ENCODE results near the gene TJP3.

Gene TJP3

DNA sequence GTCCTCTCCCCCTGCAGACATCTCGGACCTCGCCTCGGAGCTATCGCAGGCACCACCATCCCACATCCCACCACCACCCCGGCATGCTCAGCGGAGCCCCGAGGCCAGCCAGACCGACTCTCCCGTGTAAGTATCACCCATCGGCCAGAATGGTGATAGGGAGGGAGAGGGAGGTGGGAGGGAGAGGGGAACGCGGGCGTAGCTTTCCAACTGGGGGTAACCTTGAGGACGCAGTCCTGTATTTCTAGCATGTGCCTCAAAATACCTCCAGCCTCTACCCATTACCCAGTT, 26.1 kb downstream of the TJP3 start:
- H3K27ac ChIP-seq, result no peak overlapping the region
- no peaks in the 10 kb centered on the region for H3K9me3 ChIP-seq (ENCODE audit: low read depth, low read length)
- no peak overlapping the region for H3K4me3 ChIP-seq
- no peak for DNase-seq (ENCODE audit: low read depth, low spot score)
- TF ChIP-seq POLR2AphosphoS5 (IDR thresholded peaks at IDR 0.05; ENCODE audit: borderline replicate concordance, low read depth, low read length) (no peak), EZH2 (IDR thresholded peaks at IDR 0.05) (no peak), FOXP2 (optimal IDR thresholded peaks at IDR 0.05; ENCODE audit: control extremely low read depth, extremely low read length, insufficient read depth) (no peak)
- no peak overlapping the region for H3K9ac ChIP-seq (ENCODE audit: insufficient read length)
- H3K36me3 ChIP-seq (ENCODE audit: insufficient read depth, low read length), result no peaks in the 10 kb centered on the region

DNA sequence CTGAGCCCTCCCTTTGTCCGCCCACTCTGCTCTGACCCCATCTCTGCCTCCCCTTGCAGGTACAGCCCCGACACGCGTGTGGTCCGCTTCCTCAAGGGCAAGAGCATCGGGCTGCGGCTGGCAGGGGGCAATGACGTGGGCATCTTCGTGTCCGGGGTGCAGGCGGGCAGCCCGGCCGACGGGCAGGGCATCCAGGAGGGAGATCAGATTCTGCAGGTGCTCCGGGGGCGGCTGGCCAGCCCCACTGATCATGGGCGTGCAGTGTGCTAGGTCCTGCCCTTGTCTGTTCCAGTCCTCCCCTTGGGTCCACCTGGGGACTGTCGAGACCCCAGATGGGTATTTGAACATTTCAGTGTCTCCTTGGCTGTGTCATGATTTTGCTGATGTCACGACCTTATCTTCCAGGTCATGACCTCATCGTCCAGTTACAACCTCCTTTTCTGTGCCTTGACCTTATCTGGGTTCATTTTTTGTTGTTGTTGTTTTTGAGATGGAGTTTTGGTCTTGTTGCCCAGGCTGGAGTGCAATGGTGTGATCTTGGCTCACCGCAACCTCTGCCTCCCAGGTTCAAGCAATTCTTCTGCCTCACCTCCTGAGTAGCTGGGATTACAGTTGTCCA, 28.0 kb downstream of the TJP3 start:
- no peak for TF ChIP-seq FOXP2 (optimal IDR thresholded peaks at IDR 0.05; ENCODE audit: control extremely low read depth, extremely low read length, insufficient read depth)
- no peak for TF ChIP-seq EZH2 (IDR thresholded peaks at IDR 0.05)
- TF ChIP-seq POLR2AphosphoS5 (IDR thresholded peaks at IDR 0.05; ENCODE audit: borderline replicate concordance, low read depth, low read length), result no peak
- H3K9ac ChIP-seq (ENCODE audit: insufficient read length), result no peak overlapping the region
- no peak overlapping the region for H3K4me3 ChIP-seq
- no peak overlapping the region for H3K27ac ChIP-seq
- no peaks in the 10 kb centered on the region for H3K36me3 ChIP-seq (ENCODE audit: insufficient read depth, low read length)
- no peak for DNase-seq (ENCODE audit: low read depth, low spot score)
- H3K9me3 ChIP-seq (ENCODE audit: low read depth, low read length), result no peaks in the 10 kb centered on the region

- Histone ChIP-seq H3K27ac (no peak overlapping the region), H3K9ac (ENCODE audit: insufficient read length) (no peak overlapping the region), H3K9me3 (ENCODE audit: low read depth, low read length) (no peaks in the 10 kb centered on the region), H3K36me3 (ENCODE audit: insufficient read depth, low read length) (no peaks in the 10 kb centered on the region), H3K4me3 (no peak overlapping the region)
- no peak for DNase-seq (ENCODE audit: low read depth, low spot score)
- TF ChIP-seq FOXP2 (optimal IDR thresholded peaks at IDR 0.05; ENCODE audit: control extremely low read depth, extremely low read length, insufficient read depth) (no peak), POLR2AphosphoS5 (IDR thresholded peaks at IDR 0.05; ENCODE audit: borderline replicate concordance, low read depth, low read length) (no peak), EZH2 (IDR thresholded peaks at IDR 0.05) (no peak)
These were observed 29.5 kb downstream of the TJP3 start for GRCh38 chr19:3737487-3738205.

GRCh38 chr19:3738477-3739220, 30.5 kb downstream of the TJP3 start:
- TF ChIP-seq POLR2AphosphoS5 (IDR thresholded peaks at IDR 0.05; ENCODE audit: borderline replicate concordance, low read depth, low read length), result no peak
- TF ChIP-seq EZH2 (IDR thresholded peaks at IDR 0.05), result no peak
- no peak for TF ChIP-seq FOXP2 (optimal IDR thresholded peaks at IDR 0.05; ENCODE audit: control extremely low read depth, extremely low read length, insufficient read depth)
- Histone ChIP-seq H3K9ac (ENCODE audit: insufficient read length) (no peak overlapping the region), H3K36me3 (ENCODE audit: insufficient read depth, low read length) (no peaks in the 10 kb centered on the region), H3K27ac (no peak overlapping the region), H3K9me3 (ENCODE audit: low read depth, low read length) (no peaks in the 10 kb centered on the region), H3K4me3 (no peak overlapping the region)
- no peak for DNase-seq (ENCODE audit: low read depth, low spot score)

GRCh38 chr19:3740431-3740830, 32.2 kb downstream of the TJP3 start:
- Histone ChIP-seq H3K27ac (no peak overlapping the region), H3K36me3 (ENCODE audit: insufficient read depth, low read length) (no peaks in the 10 kb centered on the region), H3K4me3 (no peak overlapping the region), H3K9ac (ENCODE audit: insufficient read length) (no peak overlapping the region), H3K9me3 (ENCODE audit: low read depth, low read length) (no peaks in the 10 kb centered on the region)
- no peak for DNase-seq (ENCODE audit: low read depth, low spot score)
- no peak for TF ChIP-seq FOXP2 (optimal IDR thresholded peaks at IDR 0.05; ENCODE audit: control extremely low read depth, extremely low read length, insufficient read depth)
- TF ChIP-seq POLR2AphosphoS5 (IDR thresholded peaks at IDR 0.05; ENCODE audit: borderline replicate concordance, low read depth, low read length), result no peak
- TF ChIP-seq EZH2 (IDR thresholded peaks at IDR 0.05), result no peak

- Histone ChIP-seq H3K9ac (ENCODE audit: insufficient read length) (no peak overlapping the region), H3K27ac (no peak overlapping the region), H3K4me3 (no peak overlapping the region), H3K9me3 (ENCODE audit: low read depth, low read length) (no peaks in the 10 kb centered on the region), H3K36me3 (ENCODE audit: insufficient read depth, low read length) (no peaks in the 10 kb centered on the region)
- DNase-seq (ENCODE audit: low read depth, low spot score), result no peak
- no peak for TF ChIP-seq EZH2 (IDR thresholded peaks at IDR 0.05)
- no peak for TF ChIP-seq POLR2AphosphoS5 (IDR thresholded peaks at IDR 0.05; ENCODE audit: borderline replicate concordance, low read depth, low read length)
- no peak for TF ChIP-seq FOXP2 (optimal IDR thresholded peaks at IDR 0.05; ENCODE audit: control extremely low read depth, extremely low read length, insufficient read depth)
These were observed 35.3 kb downstream of the TJP3 start for GRCh38 chr19:3743486-3743885.

DNA sequence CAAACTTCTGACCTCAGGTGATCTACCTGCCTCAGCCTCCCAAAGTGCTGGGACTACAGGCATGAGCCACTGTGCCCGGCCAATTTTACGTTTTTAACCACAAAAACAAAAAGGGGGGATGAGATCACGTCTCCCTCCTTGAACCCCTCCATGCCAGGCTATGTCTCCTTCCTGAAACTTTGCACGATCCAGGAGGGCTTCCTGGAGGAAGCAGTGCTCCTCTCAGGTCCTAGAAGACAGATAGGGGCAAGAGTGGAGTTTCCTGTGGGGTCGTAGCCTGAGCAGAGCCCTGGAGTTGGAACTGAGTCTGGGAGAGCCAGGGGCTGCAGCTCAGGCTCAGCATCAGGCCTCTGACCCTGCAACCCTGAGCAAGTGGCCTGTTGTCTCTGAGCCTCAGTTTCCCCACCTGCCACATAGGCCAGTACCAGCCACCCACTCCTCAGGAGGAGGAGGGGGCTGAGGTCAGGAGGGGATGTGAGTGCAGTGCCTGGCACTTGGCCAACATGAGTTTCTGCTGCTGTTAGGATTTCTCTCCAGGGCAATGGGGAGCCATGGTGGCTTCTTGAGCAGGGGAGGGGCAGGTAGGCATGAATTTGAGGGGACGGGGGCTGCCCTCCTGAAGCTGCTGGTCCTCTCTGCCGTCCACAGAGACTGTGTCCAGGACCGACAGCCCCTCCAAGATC, 37.3 kb downstream of the TJP3 start:
- no peaks in the 10 kb centered on the region for H3K36me3 ChIP-seq (ENCODE audit: insufficient read depth, low read length)
- DNase-seq (ENCODE audit: low read depth, low spot score), result no peak
- H3K27ac ChIP-seq, result no peak overlapping the region
- no peak overlapping the region for H3K4me3 ChIP-seq
- no peaks in the 10 kb centered on the region for H3K9me3 ChIP-seq (ENCODE audit: low read depth, low read length)
- no peak for TF ChIP-seq FOXP2 (optimal IDR thresholded peaks at IDR 0.05; ENCODE audit: control extremely low read depth, extremely low read length, insufficient read depth)
- TF ChIP-seq EZH2 (IDR thresholded peaks at IDR 0.05), result no peak
- TF ChIP-seq POLR2AphosphoS5 (IDR thresholded peaks at IDR 0.05; ENCODE audit: borderline replicate concordance, low read depth, low read length), result no peak
- H3K9ac ChIP-seq (ENCODE audit: insufficient read length), result no peak overlapping the region

Measured in SK-N-MC (cell line).